CD8-positive, alpha-beta memory T cell (primary cell): Measurements from ENCODE around the gene MED26. TPM values are rescaled to one million over a fixed set of nuclear protein-coding genes. Genes with fewer than 3 reads are reported as not detected.
"Not testable (repeated sequence)": the region's sequence is repeated elsewhere in the genome, so short reads cannot be mapped to it uniquely, and the experiment has no call there.

Source experiments
- CTCF ChIA-PET: fragments of 350-600 bp; sonication (Branson Sonifier 250); formaldehyde crosslinking; loops from one replicate; lab custom pipeline; 2021; ENCODE audit warnings: antibody characterized with exemption; lab: Charles Lee
- POLR2A ChIA-PET: fragments of 350-600 bp; sonication (Branson Sonifier 250); formaldehyde crosslinking; loops from one replicate; lab custom pipeline; 2021; ENCODE audit warnings: antibody characterized with exemption; lab: Charles Lee
- DNase-seq, 5 donors: peaks; one replicate each; pipeline versions ENCODE4 v3.0.0 to v3.0.0-alpha.2; 2020 to 2022; ENCODE audit warnings: mixed read lengths in 1 of 5
- H3K27ac ChIP-seq: one replicate; pipeline ENCODE4 v1.7.0; 2013; ENCODE audit warnings: low read depth, mild to moderate bottlenecking, low read length, moderate library complexity
- H3K27me3 ChIP-seq: 2 replicates; pipeline ENCODE4 v1.7.0; 2013; ENCODE audit warnings: low read length, mild to moderate bottlenecking; ENCODE audit not compliant: insufficient read depth, poor library complexity, severe bottlenecking
- H3K36me3 ChIP-seq: 2 replicates; pipeline ENCODE4 v1.7.0; 2013; ENCODE audit warnings: mild to moderate bottlenecking, low read length, moderate library complexity; ENCODE audit not compliant: insufficient read depth
- H3K4me1 ChIP-seq: 2 replicates; pipeline ENCODE4 v1.7.0; 2013; ENCODE audit warnings: mild to moderate bottlenecking, low read length, moderate library complexity; ENCODE audit not compliant: insufficient read depth
- H3K4me3 ChIP-seq: 2 replicates; pipeline ENCODE4 v1.7.0; 2013; ENCODE audit warnings: mild to moderate bottlenecking, low read length
- H3K9me3 ChIP-seq: 2 replicates; pipeline ENCODE4 v1.7.0; 2013; ENCODE audit warnings: mild to moderate bottlenecking, low read length
- H3K27ac Mint-ChIP-seq, 8 donors: one replicate each; pipeline ENCODE4 v1.8.0; 2020 to 2021; ENCODE audit warnings: mixed read lengths in 8 of 8, mild to moderate bottlenecking in 6 of 8, inconsistent platforms in 3 of 8, moderate library complexity in 3 of 8
- H3K27me3 Mint-ChIP-seq, 2 donors: one replicate each; pipeline ENCODE4 v1.8.0; 2020 to 2021; ENCODE audit warnings: mixed read lengths in 2 of 2, mild to moderate bottlenecking in 1 of 2, moderate library complexity in 1 of 2
- H3K36me3 Mint-ChIP-seq, 3 donors: one replicate each; pipeline ENCODE4 v1.8.0; 2020 to 2021; ENCODE audit warnings: mixed read lengths in 3 of 3, inconsistent platforms in 1 of 3, mild to moderate bottlenecking in 1 of 3
- H3K4me1 Mint-ChIP-seq, 3 donors: one replicate each; pipeline ENCODE4 v1.8.0; 2020 to 2021; ENCODE audit warnings: mixed read lengths in 3 of 3, inconsistent platforms in 1 of 3, mild to moderate bottlenecking in 1 of 3
- H3K4me3 Mint-ChIP-seq, 7 donors: one replicate each; pipeline ENCODE4 v1.8.0; 2020 to 2021; ENCODE audit warnings: mixed read lengths in 7 of 7, mild to moderate bottlenecking in 6 of 7, moderate library complexity in 4 of 7, inconsistent platforms in 2 of 7
- H3K9me3 Mint-ChIP-seq, 5 donors: one replicate each; pipeline ENCODE4 v1.8.0; 2020 to 2022; ENCODE audit warnings: mixed read lengths in 5 of 5, mild to moderate bottlenecking in 3 of 5, moderate library complexity in 2 of 5, inconsistent platforms in 1 of 5
- polyA plus RNA-seq: library from polyadenylated mRNA; unstranded; fragments of 300-500 nt; fragmentation: Illumina TruSeq; gene quantifications from one replicate; pipeline ENCODE4 v1.2.3, GENCODE V29; 2021
- total RNA-seq, 2 experiments: library from RNA; stranded (reverse); gene quantifications; one replicate each; pipeline ENCODE4 v1.2.3, GENCODE V29; 2021

Gene MED26
- total and polyA plus RNA-seq, 3 experiments from 2014 or later = 3.1 to 17.1 (median 14.7) TPM

GRCh38 chr19:16559780-16560276 is 68.2 kb downstream of the MED26 start:
- H3K9me3 ChIP-seq = no peaks in the 10 kb centered on the region
- Mint-ChIP-seq H3K36me3 (peaks cover 4 to 69% (median 19%) of the 10 kb centered on the region in 3 donors), H3K27me3 (no peaks in the 10 kb centered on the region), H3K9me3 (no peaks in the 10 kb centered on the region), H3K4me3 (no peak overlapping the region), H3K4me1 (peaks cover 4 to 10% (median 7%) of the 10 kb centered on the region in 3 donors), H3K27ac (peak overlapping the region in 2 of 8 donors; percentile 63 to 80)
- no peaks in the 10 kb centered on the region for H3K4me1 ChIP-seq
- DNase-seq = no peak
- H3K36me3 ChIP-seq = peaks cover 22% of the 10 kb centered on the region
- ChIA-PET POLR2A (no interaction called here), CTCF (no interaction called here)
- H3K4me3 ChIP-seq = no peak overlapping the region
- no peak overlapping the region for H3K27ac ChIP-seq
- H3K27me3 ChIP-seq = no peaks in the 10 kb centered on the region

GRCh38 chr19:16554776-16555175 is 73.2 kb downstream of the MED26 start:
- CTCF ChIA-PET = interaction anchor here (1.2 kb wide), 1 partner anchor 105 kb away, joined by 4 read pairs; the partner anchor contains the start of gene SMIM7
- Histone ChIP-seq H3K27me3 (no peaks in the 10 kb centered on the region), H3K4me1 (no peaks in the 10 kb centered on the region), H3K4me3 (no peak overlapping the region), H3K9me3 (no peaks in the 10 kb centered on the region), H3K36me3 (peaks cover 7% of the 10 kb centered on the region), H3K27ac (no peak overlapping the region)
- Mint-ChIP-seq H3K4me1 (peaks cover 0 to 5% (median 2%) of the 10 kb centered on the region in 3 donors), H3K4me3 (no peak overlapping the region), H3K27me3 (no peaks in the 10 kb centered on the region), H3K36me3 (peaks cover 3 to 71% (median 11%) of the 10 kb centered on the region in 3 donors), H3K9me3 (no peaks in the 10 kb centered on the region), H3K27ac (peak overlapping the region in 1 of 8 donors; percentile 60)
- no peak for DNase-seq
- POLR2A ChIA-PET = no interaction called here

DNA sequence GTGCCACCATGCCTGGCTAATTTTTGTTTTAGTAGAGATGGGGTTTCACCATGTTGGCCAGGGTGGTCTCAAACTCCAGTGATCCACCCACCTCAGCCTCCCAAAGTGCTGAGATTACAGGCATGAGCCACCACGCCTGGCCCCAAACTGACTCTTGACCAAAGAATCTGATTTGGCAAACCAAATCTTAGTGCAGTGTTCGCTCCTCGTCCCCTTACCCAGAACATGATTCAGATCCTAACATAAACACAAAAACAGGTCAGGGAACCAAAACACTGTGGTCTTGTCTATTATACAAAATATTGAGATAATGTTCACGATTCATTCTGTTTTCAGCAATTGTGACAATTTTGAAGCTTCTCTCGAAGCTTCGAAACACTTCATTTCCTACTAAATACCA is 76.1 kb downstream of the MED26 start:
- H3K4me1 ChIP-seq, H3K4me3 Mint-ChIP-seq, H3K27me3 Mint-ChIP-seq, H3K4me1 Mint-ChIP-seq, H3K36me3 ChIP-seq, H3K9me3 Mint-ChIP-seq, H3K9me3 ChIP-seq, CTCF ChIA-PET, DNase-seq, H3K27ac Mint-ChIP-seq, POLR2A ChIA-PET, H3K27me3 ChIP-seq, H3K27ac ChIP-seq, H3K4me3 ChIP-seq: not testable (repeated sequence)
- H3K36me3 Mint-ChIP-seq = peaks cover 0 to 62% (median 8%) of the 10 kb centered on the region in 3 donors

- no peaks in the 10 kb centered on the region for H3K9me3 Mint-ChIP-seq
- peaks cover 9 to 16% (median 15%) of the 10 kb centered on the region in 3 donors for H3K4me1 Mint-ChIP-seq
- H3K36me3 ChIP-seq = no peaks in the 10 kb centered on the region
- H3K4me3 Mint-ChIP-seq = no peak overlapping the region
- no peaks in the 10 kb centered on the region for H3K9me3 ChIP-seq
- no peak overlapping the region for H3K27ac ChIP-seq
- POLR2A ChIA-PET = no interaction called here
- peak overlapping the region in 1 of 8 donors; percentile 36 for H3K27ac Mint-ChIP-seq
- H3K4me3 ChIP-seq = no peak overlapping the region
- peaks cover 0 to 42% (median 9%) of the 10 kb centered on the region in 3 donors for H3K36me3 Mint-ChIP-seq
- H3K27me3 ChIP-seq = no peaks in the 10 kb centered on the region
- peaks cover under 1% of the 10 kb centered on the region for H3K4me1 ChIP-seq
- CTCF ChIA-PET = no interaction called here
- H3K27me3 Mint-ChIP-seq = no peaks in the 10 kb centered on the region
- no peak for DNase-seq
These were observed 79.0 kb downstream of the MED26 start for GRCh38 chr19:16548956-16549355.

- peaks cover 0 to 22% (median 2%) of the 10 kb centered on the region in 3 donors for H3K36me3 Mint-ChIP-seq
- Histone ChIP-seq H3K4me3 (no peak overlapping the region), H3K27ac (no peak overlapping the region), H3K9me3 (no peaks in the 10 kb centered on the region), H3K36me3 (peaks cover 8% of the 10 kb centered on the region), H3K4me1 (peaks cover 28% of the 10 kb centered on the region), H3K27me3 (no peaks in the 10 kb centered on the region)
- H3K4me1 Mint-ChIP-seq = peaks cover 27 to 41% (median 35%) of the 10 kb centered on the region in 3 donors
- peak overlapping the region; percentile 6 to 74 (median 38) for H3K4me3 Mint-ChIP-seq
- peak overlapping the region; percentile 7 to 94 (median 42) for H3K27ac Mint-ChIP-seq
- no peaks in the 10 kb centered on the region for H3K9me3 Mint-ChIP-seq
- DNase-seq = no peak
- ChIA-PET CTCF (no interaction called here), POLR2A (no interaction called here)
- H3K27me3 Mint-ChIP-seq = no peaks in the 10 kb centered on the region
These were observed 83.4 kb downstream of the MED26 start for GRCh38 chr19:16544473-16545231.

DNA sequence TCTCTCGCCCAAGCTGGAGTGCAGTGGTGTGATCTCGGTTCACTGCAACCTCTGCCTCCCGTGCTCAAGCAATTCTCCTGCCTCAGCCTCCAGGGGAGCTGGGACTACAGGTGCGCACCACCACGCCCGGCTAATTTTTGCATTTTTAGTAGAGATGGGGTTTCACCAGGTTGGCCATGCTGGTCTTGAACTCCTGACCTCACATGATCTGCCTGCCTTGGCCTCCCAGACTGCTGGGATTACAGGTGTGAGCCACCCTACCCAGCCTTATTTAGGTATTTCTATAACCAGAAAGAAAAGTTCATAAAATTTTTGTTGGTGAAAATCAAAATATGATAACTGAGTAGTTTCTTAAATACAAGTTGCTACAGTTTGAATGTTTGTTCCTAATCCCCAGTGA is 84.3 kb downstream of the MED26 start:
- H3K9me3 ChIP-seq, DNase-seq, CTCF ChIA-PET, H3K27me3 Mint-ChIP-seq, H3K27me3 ChIP-seq, H3K9me3 Mint-ChIP-seq: not testable (repeated sequence)
- Histone ChIP-seq H3K27ac (peak overlapping the region; percentile 95), H3K4me1 (peaks cover 32% of the 10 kb centered on the region), H3K4me3 (peak overlapping the region; percentile 99), H3K36me3 (peaks cover 12% of the 10 kb centered on the region)
- peak overlapping the region in 7 of 8 donors; percentile 52 to 95 (median 72) for H3K27ac Mint-ChIP-seq
- H3K4me3 Mint-ChIP-seq = peak overlapping the region; percentile 85 to 98 (median 91)
- POLR2A ChIA-PET = interaction anchor here (0.6 to 1.7 kb wide), 7 partner anchors 28 to 815 kb away, joined by 3 to 15 read pairs (median 4); no protein-coding TSS in a partner anchor
- H3K36me3 Mint-ChIP-seq = peaks cover 0 to 25% (median 2%) of the 10 kb centered on the region in 3 donors
- H3K4me1 Mint-ChIP-seq = peaks cover 32 to 47% (median 40%) of the 10 kb centered on the region in 3 donors

DNA sequence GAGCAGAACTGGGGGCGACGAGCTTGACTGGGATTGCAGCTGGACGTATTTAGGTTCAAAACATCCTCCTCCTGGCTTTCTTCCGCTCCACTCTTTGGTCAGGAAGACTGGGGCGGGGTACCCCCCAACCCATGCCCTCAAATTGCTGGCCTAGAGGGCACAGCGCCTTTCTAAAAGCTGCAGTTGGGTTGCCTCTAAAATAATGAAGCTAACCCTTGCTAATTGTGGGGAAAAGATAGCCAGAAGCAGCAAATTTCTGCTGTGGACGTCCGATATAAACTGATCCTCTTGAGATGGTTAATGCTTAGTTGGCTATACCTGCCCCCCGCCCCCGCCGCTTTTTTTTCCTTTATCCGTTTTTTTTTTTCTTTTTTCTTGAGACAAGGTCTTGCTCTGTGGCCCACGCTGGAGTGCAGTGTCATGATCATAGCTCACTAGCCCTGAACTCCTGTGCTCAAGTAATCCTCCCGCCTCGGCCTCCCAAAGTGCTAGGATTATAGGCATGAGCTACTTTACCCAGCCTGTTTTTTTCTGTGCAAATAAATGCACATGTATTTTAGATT is 85.0 kb downstream of the MED26 start:
- H3K9me3 ChIP-seq = no peaks in the 10 kb centered on the region
- DNase-seq = no peak
- peak overlapping the region; percentile 99 for H3K4me3 ChIP-seq
- H3K9me3 Mint-ChIP-seq = no peaks in the 10 kb centered on the region
- H3K36me3 ChIP-seq = peaks cover 12% of the 10 kb centered on the region
- H3K27me3 ChIP-seq = no peaks in the 10 kb centered on the region
- CTCF ChIA-PET = interaction anchor here (1.1 kb wide), 1 partner anchor 24 kb away, joined by 4 read pairs; no protein-coding TSS in a partner anchor
- peaks cover 32% of the 10 kb centered on the region for H3K4me1 ChIP-seq
- POLR2A ChIA-PET = interaction anchor here (0.6 to 2.1 kb wide), 9 partner anchors 23 to 816 kb away, joined by 3 to 15 read pairs (median 4); no protein-coding TSS in a partner anchor
- peaks cover 38 to 53% (median 46%) of the 10 kb centered on the region in 3 donors for H3K4me1 Mint-ChIP-seq
- H3K27ac Mint-ChIP-seq = peak overlapping the region; percentile 69 to 95 (median 94)
- peaks cover 0 to 30% (median 2%) of the 10 kb centered on the region in 3 donors for H3K36me3 Mint-ChIP-seq
- H3K27me3 Mint-ChIP-seq = no peaks in the 10 kb centered on the region
- H3K4me3 Mint-ChIP-seq = peak overlapping the region; percentile 85 to 98 (median 91)
- peak overlapping the region; percentile 95 for H3K27ac ChIP-seq
